Adipose tissue (tissue), 3 donors: ENCODE measurements around the gene BANF2. TPM values are rescaled to one million over a fixed set of nuclear protein-coding genes. Genes with fewer than 3 reads are reported as not detected.
"Not testable (repeated sequence)": the region's sequence is repeated elsewhere in the genome, so short reads cannot be mapped to it uniquely, and the experiment has no call there.

Source experiments
- H3K27ac ChIP-seq: one replicate; pipeline ENCODE4 v1.5.1; 2013; ENCODE audit warnings: low read depth, low read length
- WGBS, 3 donors: extraction: QIAGEN DNeasy Blood & Tissue Kit; methylation state at CpG; one replicate each; pipeline ENCODE4 v1.1.7; 2013; 5-methylcytosine and 5-hydroxymethylcytosine counted together
- polyA plus RNA-seq, 3 donors: library from polyadenylated mRNA; stranded (reverse); fragments of 200-250 nt; gene quantifications; one replicate each; pipeline ENCODE4 v1.2.3, GENCODE V29; 2013
- donor health status: healthy with polysubstance abuse.
- donor health status: Bipolar disorder and iron deficiency.
- donor health status: healthy.

The BANF2 gene
- polyA plus RNA-seq, 3 donors: 0.92 TPM; not detected in 2

DNA sequence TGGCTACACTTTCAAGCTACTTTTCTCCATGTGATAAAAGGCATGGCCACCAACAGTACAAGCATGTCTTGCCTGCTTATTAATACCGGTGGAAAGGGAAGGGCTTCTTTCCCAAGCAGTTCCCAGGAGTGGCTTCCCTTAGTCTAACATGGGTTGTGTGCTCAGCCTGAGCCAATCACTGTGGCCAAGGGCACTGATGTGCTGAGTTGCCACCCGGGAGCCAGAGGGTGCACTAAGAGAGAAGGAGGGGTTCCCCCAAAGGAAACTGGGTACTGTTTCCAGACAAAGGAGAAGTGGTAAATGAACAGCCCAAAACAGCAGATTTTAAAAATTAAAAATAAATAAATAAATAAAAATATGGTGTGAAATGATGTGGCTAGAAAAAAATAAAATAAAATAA lies 68.5 kb downstream of the BANF2 start:
- 44 to 61% (median 48%) methylated on average over 2 of the region's 2 CpGs for WGBS, 3 donors
- H3K27ac ChIP-seq: no peak overlapping the region

DNA sequence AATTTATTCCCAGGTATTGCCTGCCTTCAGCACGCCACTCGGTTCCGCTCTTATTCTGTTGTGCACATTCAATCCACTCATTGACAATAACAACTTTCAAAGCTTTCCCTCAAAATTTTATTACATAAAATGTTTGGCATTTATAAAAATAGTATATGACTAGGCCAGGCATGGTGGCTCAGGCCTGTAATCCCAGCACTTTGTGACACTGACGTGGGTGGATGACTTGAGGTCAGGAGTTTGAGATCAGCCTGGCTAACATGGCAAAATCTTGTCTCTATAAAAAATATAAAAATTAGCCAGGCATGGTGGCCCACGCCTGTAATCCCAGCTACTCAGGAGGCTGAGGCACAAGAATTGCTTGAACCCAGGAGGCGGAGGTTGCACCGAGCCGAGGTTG lies 70.0 kb downstream of the BANF2 start:
- not testable (repeated sequence) for H3K27ac ChIP-seq
- 88 to 98% (median 97%) methylated on average over 8 of the region's 8 CpGs for WGBS, 3 donors

DNA sequence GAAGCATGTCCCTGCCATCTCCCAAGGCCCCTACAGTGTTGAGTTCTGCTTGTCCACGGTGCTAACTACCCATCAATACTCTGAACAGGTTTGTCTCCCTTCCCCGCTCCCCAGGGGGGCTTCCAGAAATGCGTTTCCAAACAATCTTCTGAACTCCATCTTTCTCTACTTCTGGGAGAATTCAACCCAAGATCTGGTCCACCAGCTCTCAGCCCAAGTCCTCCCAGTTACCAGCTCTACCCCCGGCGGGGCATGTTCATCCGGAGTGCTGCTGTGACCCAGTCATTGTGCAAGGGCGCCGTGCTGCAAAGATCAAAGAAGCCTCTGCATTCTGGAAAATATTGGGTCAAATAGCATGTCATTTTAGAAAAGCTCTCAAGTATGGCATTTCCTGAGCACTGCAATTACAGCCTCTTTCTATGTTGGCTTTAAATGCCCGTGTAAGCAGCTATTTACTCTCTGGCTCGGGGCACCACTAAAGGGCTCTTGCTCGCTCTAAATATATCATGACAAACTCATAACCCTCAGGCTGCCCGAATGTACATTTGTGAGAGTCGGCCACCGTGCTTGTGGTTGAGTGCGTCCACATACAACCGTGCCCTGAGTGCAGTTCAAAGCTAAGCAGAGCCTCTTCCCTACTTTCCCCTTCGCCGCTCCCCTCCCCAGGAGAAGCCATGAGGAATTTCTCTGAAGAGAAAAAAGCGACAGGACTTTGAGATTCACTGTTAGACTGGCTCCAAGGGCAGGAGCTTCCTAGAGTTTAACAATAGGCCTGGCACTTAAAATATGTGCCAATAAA lies 71.6 kb downstream of the BANF2 start:
- 79 to 85% (median 81%) methylated on average over 19 of the region's 19 CpGs for WGBS, 3 donors
- no peak overlapping the region for H3K27ac ChIP-seq

DNA sequence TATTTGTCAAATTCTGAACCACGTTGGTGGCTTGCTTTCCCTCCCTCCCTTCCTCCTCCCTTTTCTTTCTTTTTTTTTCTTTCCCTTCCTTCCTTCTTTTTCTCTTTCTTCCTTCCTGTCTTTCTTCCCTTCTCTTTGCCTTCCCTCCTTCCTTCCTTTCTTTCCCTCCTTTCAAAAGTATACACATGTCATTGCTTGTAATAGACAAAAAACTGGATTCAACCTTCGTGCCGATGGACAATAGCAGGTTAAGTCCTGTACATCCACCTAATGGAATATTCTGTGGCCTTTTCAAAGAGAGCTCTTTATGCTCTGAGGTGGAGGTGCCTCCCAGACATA lies 72.2 kb downstream of the BANF2 start:
- 48 to 61% (median 54%) methylated on average over 3 of the region's 3 CpGs for WGBS, 3 donors
- no peak overlapping the region for H3K27ac ChIP-seq

DNA sequence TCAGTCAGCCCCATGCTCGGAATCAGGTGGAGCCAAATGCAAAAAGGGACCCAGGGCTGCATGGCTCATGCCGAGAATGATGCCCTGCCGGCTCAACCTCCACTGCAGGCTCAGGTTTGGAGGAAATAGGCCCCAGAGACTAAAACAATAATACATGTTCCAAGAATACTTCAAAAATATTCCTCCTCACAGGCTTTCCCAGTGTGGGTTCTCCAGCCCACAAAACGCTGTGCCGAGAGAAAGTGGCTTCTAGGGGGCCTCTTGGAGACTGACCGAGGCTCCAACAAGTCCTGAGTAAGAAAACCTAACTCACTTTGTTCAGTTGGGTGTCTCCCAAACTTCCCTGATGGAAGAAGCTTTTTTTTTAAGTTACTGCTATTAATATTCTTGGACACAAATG lies 73.9 kb downstream of the BANF2 start:
- no peak overlapping the region for H3K27ac ChIP-seq
- 82 to 96% (median 86%) methylated on average over 6 of the region's 6 CpGs for WGBS, 3 donors

DNA sequence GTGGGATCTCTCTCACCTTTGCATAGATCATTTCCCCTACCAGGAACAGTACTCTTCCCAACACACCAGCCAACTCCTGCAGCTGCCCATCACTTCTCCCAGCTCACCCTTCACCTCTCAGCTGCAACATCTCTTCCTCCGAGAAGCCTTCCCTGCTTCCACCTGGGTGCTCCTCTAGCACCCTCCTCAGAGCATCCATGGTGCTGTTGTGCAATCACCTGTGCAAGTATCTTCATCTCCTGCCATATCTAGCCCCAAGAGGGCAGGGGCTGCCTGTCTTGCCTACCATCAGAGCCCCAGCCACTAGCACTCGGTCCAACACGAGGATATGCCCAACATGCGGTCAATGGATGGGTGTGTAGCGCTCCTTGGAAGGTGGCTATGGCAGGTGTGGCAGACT lies 75.8 kb downstream of the BANF2 start:
- 94 to 98% (median 95%) methylated on average over 5 of the region's 5 CpGs for WGBS, 3 donors
- H3K27ac ChIP-seq: no peak overlapping the region

DNA sequence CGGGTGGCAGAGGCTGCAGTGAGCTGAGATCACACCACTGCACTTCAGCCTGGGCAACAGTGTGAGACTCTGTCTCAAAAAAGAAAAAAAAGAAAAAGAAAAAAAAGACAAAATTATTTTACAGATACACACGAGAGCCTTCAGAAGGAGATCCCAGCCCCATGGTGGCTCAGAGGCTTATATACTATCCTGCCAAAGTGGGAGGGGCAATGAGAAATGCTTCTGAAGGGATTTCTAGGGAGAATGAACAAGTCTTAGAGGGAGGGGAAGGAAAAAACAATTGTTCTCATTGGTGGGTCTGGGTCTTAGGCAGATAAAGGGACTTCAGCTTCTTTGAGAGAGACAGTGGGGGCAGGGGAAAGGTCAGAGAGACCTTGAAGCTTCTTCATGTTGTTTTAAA lies 76.8 kb downstream of the BANF2 start:
- H3K27ac ChIP-seq: no peak overlapping the region
- 73 to 83% (median 82%) methylated on average over 2 of the region's 2 CpGs for WGBS, 3 donors

DNA sequence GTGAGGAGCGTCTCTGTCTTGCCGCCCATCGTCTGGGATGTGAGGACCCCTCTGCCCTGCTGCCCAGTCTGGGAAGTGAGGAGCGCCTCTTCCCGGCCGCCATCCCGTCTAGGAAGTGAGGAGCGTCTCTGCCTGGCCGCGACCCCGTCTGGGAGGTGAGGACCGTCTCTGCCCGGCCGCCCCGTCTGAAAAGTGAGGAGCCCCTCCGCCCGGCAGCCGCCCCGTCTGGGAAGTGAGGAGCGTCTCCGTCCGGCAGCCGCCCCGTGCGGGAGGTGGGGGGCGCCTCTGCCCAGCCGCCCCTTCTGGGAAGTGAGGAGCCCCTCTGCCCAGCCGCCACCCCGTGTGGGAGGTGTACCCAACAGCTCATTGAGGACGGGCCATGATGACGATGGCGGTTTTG lies 79.2 kb downstream of the BANF2 start:
- 93 to 97% (median 94%) methylated on average over 24 to 32 of the region's 32 CpGs for WGBS, 3 donors
- H3K27ac ChIP-seq: not testable (repeated sequence)

DNA sequence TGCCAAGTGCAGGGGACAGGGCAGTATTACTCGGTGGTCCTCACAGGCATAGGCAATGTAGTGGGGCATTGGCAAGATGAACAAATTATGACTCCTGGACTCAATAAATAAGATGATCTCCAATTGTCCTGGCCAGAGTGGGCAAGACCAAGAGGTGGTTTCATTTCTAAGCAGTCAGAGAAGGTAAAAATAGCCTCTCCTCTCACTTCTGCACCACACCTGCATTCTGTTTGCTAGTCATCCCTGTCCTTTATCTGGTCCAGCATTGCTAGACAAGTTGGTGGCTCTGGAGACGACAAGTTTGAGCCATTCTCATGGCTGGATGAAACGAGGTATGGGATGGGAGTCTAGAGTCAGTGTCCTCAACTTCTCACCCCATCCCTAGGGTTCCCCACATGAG lies 83.0 kb downstream of the BANF2 start:
- WGBS, 3 donors: 64 to 90% (median 76%) methylated on average over 3 of the region's 3 CpGs
- H3K27ac ChIP-seq: no peak overlapping the region

DNA sequence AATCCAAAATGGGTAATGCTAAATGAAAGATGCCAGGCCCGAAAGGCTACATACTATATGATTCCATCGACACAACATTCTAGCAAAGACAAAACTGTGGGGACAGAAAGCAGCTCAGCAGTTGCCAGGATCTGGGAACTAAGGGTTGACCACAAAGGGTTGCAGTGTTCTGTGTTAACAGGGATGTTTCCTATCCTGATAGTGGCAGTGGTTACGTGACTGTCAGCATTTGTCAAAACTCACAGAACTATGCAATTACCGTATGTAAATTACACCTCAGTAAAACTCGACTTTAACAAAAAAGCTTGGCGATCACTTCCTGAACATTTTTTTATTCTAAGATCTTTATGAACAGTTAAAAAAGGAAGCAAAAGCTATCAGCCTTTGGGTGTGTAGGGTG lies 83.9 kb downstream of the BANF2 start:
- WGBS, 3 donors: 50 to 76% (median 55%) methylated on average over 6 of the region's 6 CpGs
- H3K27ac ChIP-seq: no peak overlapping the region

DNA sequence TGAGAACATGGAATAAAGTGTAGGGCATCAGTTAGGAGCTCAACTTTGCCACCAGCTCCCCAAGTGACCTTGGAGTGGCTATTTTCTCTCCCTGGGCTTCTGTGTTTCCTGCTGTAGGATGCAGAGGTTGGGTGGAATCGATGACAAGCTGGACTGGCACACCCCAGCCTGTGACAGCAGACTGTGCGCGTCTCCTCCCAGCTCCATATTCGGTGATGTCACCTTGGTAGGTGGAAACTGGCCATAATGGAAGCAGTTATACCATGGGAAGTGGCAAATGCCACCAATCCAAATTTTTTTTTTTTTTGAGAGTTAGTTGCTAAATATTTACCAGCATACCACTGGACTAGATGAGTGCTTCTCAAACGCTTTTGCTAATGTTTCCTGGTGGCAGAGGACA lies 85.2 kb downstream of the BANF2 start:
- 68 to 90% (median 87%) methylated on average over 5 of the region's 5 CpGs for WGBS, 3 donors

More for the DNA sequence above, 85.2 kb downstream of the BANF2 start:
- no peak overlapping the region for H3K27ac ChIP-seq

Other genes starting within 250 kb of the BANF2 start
- 1 to 10 TPM in 2 of 3 donors, under 1 TPM in 1; 0.68 to 1.3 (median 1.0) TPM for gene BFSP1, start 168.6 kb upstream of the BANF2 start, polyA plus RNA-seq
- gene DSTN, start 129.9 kb upstream of the BANF2 start, polyA plus RNA-seq: 100 to 1,000 TPM; 200 to 487 (median 295) TPM
- 100 to 1,000 TPM in 1 of 3 donors, 10 to 100 TPM in 2; 50.9 to 227 (median 80.2) TPM for gene RRBP1, start 17.7 kb upstream of the BANF2 start, polyA plus RNA-seq